Embryonic facial prominence (tissue), 1 donor: ENCODE measurements around the gene KRT34.
"Not testable (repeated sequence)": the region's sequence is repeated elsewhere in the genome, so short reads cannot be mapped to it uniquely, and the experiment has no call there.

Experiments used
- DNase-seq: peaks from one replicate; pipeline ENCODE4 v3.0.0-alpha.2; 2016; ENCODE audit errors: extremely low spot score

Gene KRT34

DNA sequence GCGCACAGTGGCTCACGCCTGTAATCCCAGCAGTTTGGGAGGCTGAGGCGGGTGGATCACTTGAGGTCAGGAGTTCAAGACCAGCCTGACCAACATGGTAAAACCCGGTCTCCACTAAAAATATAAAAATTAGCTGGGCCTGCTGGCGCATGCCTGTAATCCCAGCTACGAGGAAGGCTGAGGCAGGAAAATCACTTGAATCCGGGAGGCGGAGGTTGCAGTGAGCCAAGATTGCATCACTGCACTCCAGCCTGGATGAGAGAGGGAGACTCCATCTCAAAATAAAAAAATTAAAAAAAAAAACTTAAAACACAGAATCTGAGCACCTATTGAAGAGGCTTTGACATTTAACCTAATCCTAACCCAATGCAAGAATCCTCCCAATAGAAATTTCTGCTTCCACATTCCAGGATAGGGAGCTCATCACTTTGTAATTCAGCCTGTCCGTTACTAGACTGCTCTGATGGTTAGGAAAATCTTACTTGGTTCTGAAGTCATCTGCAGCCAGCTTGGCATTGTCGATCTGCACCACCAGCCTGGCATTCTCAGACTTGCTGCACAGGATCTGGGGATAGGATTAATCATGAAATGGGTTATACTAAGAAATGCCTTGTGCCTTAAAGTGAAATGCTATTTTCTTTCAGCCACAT is 14.6 kb downstream of the KRT34 start:
- no peak for DNase-seq

- DNase-seq: no peak
Observed at GRCh38 chr17:41366070-41366469, 16.0 kb downstream of the KRT34 start.

- no peak for DNase-seq
Observed at GRCh38 chr17:41363881-41364280, 18.2 kb downstream of the KRT34 start.

DNA sequence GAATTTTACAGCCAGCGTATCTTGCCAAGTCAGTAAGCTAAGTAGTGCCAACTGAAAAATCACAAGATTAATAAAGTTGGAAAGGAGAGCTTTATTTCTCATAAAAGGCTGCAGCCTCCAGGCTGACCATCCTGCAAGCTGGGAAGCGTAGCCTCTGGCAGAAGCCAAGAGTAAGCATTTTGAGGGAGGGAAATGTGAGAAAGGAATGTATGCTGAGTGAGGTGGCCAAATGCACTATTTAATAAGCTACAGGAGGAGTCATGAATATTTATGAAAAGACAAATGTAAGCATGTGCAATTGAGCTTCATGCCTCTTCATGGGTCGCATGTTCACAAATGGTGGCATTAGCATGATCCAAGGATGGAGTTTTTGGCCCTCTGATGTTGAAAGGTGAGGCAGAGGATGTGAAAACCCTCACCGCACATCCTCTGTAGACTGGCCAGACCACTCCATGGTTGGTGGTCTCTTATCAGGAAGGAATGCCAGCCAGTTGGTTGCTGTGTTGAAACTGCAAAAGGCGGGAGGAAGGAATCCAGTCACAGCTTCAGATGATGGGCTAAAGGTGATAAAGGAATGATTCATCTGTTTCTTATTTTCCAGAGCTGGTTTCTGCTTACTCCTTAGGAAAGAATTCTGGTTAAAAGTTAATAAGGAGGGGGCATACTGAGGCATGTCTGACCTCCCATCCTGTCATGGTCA is 21.7 kb downstream of the KRT34 start:
- DNase-seq: no peak

GRCh38 chr17:41354536-41354935 is 27.6 kb downstream of the KRT34 start:
- no peak for DNase-seq

- DNase-seq: no peak
Observed at GRCh38 chr17:41352597-41353366, 29.3 kb downstream of the KRT34 start.

- DNase-seq: no peak
Observed at GRCh38 chr17:41351177-41351576, 30.9 kb downstream of the KRT34 start.

GRCh38 chr17:41350381-41350878 is 31.7 kb downstream of the KRT34 start, which contains the start of gene KRT33A:
KRT33A (minus strand) TSS chr17:41350828; CDS start chr17:41350767, 61 bp downstream.
- DNase-seq: not testable (repeated sequence)

DNA sequence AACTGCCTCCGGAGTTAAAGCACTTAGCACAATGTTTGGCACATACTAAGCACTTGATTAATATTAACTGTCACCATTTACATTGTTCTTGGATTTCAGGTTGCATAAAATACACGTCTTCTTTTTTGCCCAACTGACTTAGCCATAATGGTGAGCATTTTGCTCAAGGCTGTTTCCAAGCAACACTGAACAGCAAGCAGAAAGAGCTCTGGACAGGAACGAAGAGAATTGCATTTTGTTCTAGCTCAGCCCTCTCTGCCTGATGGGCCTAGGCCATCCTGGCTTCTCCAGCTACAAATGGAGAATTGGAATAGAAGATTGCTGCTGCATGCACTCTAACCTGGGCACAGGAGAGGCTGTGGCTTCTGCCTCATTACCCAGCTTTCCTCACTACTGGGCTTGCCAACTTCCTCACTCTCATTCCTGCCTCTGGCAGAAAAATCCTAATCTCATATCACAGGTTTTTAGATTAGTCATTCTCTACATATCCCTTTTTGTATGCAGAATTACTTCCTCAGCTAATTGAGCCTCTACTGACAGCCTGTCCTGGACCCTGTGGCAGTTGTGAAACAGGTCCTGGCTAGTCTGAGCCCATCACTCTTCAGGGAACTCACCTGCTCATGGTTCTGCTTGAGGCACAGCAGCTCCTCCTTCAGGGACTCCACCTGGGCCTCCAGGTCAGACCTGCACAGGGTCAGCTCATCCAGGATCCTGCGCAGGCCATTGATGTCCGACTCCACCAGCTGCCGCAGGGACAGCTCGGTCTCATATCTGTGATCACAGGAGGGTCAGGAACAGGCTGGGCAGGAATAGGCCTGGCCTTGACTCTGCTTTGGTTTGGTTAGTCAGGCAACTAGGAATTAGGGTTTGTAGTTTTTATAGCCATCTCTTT is 34.0 kb downstream of the KRT34 start:
- DNase-seq: no peak

GRCh38 chr17:41346421-41346820 is 35.7 kb downstream of the KRT34 start:
- not testable (repeated sequence) for DNase-seq

GRCh38 chr17:41345992-41346391 is 36.1 kb downstream of the KRT34 start:
- no peak for DNase-seq

- no peak for DNase-seq
Observed at GRCh38 chr17:41343029-41343428, 39.1 kb downstream of the KRT34 start.

DNA sequence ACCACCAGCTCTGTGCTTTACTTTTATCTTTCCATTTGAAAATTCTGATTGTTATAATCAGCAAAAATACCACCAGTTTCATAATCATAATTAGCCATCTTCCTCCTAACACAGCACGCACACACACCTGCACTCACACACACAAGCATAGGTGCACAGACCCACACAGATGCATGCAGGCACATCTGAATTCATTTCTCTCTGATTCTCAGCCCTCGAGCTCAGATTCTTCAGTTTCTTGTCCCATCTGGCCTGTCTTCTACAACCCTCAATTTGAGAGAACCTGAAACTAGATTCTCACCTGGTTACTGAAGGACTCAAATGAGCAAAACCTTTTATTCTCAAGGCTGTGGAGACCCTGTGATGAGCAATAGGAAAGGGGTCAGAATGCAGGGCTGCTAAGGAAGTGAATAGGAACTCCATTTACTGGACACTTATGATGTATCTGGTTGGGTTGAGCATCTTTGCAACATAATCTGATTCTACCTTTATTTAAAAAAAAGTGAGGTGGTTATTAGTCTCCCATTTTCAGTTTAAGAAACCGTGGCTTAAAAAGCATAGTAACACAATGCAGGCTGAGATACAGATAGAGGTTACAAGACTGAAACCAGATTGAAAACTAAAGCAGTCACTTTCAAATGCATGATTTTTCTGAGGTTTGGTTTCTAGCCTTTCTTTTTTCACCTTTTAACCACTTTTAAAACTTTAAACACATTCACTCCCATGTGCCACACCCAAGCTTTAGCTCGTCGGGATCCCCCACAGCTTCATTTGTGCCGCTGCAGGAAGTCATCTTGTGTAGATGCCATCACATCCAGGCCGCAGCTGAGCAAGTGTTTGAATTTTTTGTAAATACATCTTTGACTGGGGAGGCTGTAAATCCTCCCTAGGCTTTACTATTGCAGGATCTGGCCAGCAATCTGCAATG is 40.9 kb downstream of the KRT34 start:
- DNase-seq: no peak

- no peak for DNase-seq
Observed at GRCh38 chr17:41340494-41340893, 41.6 kb downstream of the KRT34 start.

GRCh38 chr17:41339571-41340172 is 42.4 kb downstream of the KRT34 start:
- no peak for DNase-seq

- DNase-seq: peak; percentile 34
Observed at GRCh38 chr17:41338961-41339485, 43.1 kb downstream of the KRT34 start.

- DNase-seq: no peak
Observed at GRCh38 chr17:41335747-41336146, 46.4 kb downstream of the KRT34 start.

DNA sequence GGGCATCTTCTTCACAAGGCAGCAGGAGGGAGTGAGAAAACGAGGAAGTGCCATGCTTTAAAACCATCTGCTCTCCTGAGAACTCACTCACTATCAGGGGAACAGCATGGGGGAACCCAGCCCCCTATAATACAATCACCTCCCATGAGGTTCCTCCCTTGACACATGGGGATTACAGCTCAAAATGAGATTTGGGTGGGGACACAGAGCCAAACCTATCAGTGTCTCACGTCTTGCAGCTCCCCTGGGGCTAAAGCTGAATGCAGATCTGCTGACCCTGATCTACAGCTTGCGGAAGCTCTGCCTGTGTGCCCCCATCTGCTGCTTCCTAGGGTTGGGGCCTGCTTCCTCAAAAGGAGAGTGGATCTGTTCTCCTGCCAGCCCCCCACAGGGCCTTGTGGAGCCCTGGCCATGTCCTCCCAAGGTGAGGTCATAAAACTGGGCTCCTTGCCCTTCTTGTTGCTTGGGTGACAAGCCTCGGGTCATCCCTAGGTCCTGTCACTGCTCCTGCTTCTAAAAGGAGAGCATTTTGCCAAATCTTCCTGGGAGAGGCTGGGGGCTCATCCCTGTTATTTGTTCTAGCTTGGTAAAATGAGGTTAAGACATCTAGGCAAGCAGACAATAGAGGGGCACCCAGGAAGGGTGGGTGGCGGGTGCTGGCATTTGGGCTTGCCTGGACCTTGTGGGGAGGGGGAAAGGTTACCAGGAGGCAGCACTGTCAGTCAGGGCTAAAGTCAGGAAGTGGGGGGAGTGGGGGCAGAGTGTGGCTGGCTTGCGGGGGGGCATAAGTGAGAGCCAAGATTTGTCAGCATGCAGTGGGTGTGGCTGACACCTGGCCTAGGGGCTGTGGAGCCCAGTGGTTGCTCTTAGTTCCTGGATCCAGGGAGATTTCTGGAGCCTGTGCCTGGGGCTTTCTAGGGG is 47.5 kb downstream of the KRT34 start:
- DNase-seq: no peak

- DNase-seq: no peak
Observed at GRCh38 chr17:41333836-41334235, 48.3 kb downstream of the KRT34 start.
